Mononuclear cell (primary cell): ENCODE data around the gene CDH4. TPM values are rescaled to one million over a fixed set of nuclear protein-coding genes. Genes with fewer than 3 reads are reported as not detected.

Experiments
- H3K27me3 ChIP-seq: 2 replicates; pipeline ENCODE4 v1.6.0; 2011; ENCODE audit warnings: low read length, control low read depth; ENCODE audit not compliant: insufficient read depth
- H3K4me1 ChIP-seq: 2 replicates; pipeline ENCODE4 v1.5.1; 2011; ENCODE audit warnings: mild to moderate bottlenecking, low read length, control low read depth; ENCODE audit not compliant: insufficient read depth
- H3K4me3 ChIP-seq: 2 replicates; pipeline ENCODE4 v1.5.1; 2011; ENCODE audit warnings: mild to moderate bottlenecking, low read length, moderate library complexity
- H3K9me3 ChIP-seq: 2 replicates; pipeline ENCODE4 v1.5.1; 2011; ENCODE audit warnings: low read depth, mild to moderate bottlenecking, control low read depth, low read length
- total RNA-seq: library from RNA; depleted of rRNA; stranded (reverse); fragments of >200 nt; gene quantifications from one replicate; pipeline ENCODE4 v1.2.3, GENCODE V29; 2012

The CDH4 gene
- total RNA-seq, 1 donor = under 0.01 TPM

DNA sequence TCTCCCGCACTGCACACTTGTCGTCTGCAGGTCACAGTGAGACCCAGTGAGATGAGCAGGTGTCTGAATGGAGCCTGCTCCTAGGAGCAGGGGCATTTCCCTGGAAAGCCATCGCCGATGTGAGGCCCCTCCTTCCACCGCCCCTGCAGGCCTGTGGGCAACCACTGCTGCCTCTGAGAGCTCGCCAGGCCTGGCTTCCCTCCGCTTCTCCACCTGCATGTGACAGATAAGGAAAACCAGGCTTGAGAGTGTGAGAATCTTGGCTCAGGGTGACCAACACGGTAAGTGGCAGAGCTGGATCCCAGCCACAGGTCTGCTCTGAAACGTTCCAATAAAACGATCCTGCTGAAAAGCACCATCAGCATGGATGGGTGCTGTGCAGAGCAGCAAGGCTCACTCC is 332.8 kb downstream of the CDH4 start:
- H3K4me1 ChIP-seq = no peaks in the 10 kb centered on the region
- H3K4me3 ChIP-seq = no peak overlapping the region
- H3K9me3 ChIP-seq = no peaks in the 10 kb centered on the region
- H3K27me3 ChIP-seq = no peaks in the 10 kb centered on the region

DNA sequence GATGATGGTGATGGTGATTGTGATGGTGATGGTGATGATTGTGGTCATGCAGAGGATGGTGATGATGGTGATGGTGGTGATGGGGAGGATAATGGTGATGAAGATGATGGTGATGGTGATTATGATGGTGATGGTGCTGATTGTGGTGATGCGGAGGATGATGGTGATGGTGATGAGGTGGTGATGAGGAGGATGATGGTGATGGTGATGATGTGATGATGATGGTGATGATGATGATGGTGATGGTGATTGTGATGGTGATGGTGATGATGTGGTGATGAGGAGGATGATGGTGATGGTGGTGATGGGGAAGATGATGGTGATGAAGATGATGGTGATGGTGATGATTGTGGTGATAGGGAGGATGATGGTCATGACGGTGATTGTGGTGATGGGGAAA is 333.7 kb downstream of the CDH4 start:
- H3K4me3 ChIP-seq = no peak overlapping the region
- no peaks in the 10 kb centered on the region for H3K9me3 ChIP-seq
- no peaks in the 10 kb centered on the region for H3K4me1 ChIP-seq
- no peaks in the 10 kb centered on the region for H3K27me3 ChIP-seq

DNA sequence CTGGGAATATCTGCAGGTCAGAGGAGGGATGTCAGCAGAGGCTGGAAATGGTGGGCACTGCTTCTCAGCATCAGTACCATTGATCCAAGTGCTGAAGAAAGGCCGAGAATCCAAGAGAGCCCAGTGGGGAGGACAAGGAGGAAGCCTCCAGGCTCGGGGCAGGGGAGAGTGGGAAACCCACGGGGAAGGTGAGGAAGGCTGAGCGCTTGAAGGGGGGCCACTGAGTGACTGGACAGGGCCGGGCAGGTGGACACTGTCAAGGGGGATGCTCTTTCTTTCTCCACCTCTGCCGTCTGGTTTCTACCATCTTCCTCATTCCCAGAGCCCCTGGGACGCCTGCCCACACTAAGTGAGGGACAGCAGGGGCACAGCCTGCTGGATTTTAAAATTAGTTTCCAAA is 335.0 kb downstream of the CDH4 start:
- Histone ChIP-seq H3K4me3 (no peak overlapping the region), H3K9me3 (no peaks in the 10 kb centered on the region)

DNA sequence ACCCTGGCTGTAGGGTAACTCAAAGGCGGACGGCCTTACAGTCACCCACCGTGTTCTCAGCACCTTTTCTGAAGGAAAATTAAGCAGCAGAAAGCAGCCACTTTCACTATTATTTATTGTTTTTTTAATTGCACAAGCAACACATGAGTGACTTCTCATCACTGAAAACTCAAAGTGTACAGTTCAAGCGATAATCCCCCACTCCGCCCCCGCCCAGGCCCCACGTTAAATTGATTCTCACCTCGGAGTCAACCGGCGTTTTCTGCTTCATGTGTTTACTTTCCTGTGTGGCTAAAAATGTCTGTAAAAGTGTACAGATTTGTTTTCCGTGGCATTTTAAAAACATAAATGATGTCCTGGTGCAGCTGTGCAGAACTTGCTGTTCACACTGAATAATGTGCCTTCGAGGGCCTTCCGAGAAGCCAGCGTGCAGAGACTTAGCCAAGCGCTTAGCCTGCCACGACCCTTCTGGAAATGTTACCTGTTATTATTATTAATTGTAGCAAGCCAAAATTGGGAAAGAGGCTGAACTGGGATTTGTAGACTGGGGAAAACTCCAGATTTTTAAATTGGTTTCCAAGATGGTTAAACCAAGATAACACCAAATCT is 335.7 kb downstream of the CDH4 start:
- Histone ChIP-seq H3K9me3 (no peaks in the 10 kb centered on the region), H3K4me1 (no peaks in the 10 kb centered on the region), H3K27me3 (no peaks in the 10 kb centered on the region), H3K4me3 (no peak overlapping the region)

More for the DNA sequence above, 335.0 kb downstream of the CDH4 start:
- Histone ChIP-seq H3K4me1 (no peaks in the 10 kb centered on the region), H3K27me3 (no peaks in the 10 kb centered on the region)

DNA sequence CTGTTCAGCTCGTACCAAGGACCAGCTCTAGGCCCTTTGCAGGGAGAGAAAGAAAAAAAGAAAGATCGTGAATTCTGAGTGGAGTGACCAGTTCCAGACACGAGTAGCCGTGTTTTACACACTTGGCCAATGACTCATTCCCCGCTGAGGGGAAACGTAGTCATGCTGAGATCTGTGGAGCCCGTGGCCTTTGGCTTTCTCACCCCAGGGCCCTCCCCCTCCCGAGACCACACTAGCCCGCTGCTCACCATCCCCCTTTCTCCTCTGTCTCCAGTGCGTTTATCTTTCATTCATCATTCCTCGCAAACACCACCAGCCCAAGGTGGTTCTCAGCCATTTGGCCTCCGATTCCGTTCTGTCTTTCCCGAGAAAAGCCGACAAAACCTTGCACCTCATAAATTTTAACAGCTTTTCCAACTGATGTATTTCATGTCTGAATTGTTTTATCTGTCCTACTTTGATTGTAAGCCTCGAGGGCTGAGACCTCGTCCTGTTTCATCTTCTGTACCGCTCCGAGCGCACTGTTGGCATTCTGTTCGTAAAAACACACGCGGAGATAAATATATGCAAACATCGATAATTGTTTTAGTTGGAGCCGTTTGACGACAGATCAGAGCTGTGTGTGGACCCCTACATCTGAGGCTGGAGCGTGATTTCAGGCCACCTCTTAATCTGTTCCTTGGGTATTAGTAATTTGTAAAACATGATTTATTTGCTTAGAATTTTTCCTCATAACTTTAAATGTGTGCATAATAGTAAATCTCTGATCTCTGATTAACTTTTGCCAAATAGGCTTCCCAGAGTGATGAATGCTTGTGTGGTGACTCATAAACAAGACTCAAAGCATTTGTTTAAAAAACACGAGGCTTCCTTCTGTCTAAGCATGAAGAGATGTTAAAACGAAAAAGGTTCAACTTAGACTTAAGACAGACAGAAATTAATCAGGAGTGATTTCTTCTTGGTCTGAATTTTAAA is 336.6 kb downstream of the CDH4 start:
- H3K4me1 ChIP-seq = no peaks in the 10 kb centered on the region
- no peaks in the 10 kb centered on the region for H3K9me3 ChIP-seq
- no peak overlapping the region for H3K4me3 ChIP-seq
- no peaks in the 10 kb centered on the region for H3K27me3 ChIP-seq

DNA sequence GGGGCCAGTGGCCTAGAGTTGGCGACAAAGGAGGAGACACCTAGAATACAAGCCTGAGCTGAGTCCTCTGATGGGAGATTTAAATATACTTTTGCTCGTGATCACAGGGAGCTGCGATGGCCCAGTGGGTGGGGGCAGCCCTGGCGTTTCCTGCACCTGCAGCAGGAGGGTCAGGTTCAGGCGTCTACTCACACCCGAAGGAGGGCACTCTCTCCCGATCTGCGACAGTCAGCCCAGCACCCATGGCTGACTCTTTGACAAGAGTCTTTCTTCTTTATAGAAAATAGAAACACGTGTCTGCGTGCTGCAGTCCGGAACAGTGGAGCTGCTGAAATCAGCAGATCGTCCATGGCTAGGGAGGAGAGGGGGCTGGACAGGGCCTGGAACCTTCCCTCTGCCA is 338.2 kb downstream of the CDH4 start:
- Histone ChIP-seq H3K4me1 (no peaks in the 10 kb centered on the region), H3K9me3 (no peaks in the 10 kb centered on the region), H3K27me3 (no peaks in the 10 kb centered on the region), H3K4me3 (no peak overlapping the region)

DNA sequence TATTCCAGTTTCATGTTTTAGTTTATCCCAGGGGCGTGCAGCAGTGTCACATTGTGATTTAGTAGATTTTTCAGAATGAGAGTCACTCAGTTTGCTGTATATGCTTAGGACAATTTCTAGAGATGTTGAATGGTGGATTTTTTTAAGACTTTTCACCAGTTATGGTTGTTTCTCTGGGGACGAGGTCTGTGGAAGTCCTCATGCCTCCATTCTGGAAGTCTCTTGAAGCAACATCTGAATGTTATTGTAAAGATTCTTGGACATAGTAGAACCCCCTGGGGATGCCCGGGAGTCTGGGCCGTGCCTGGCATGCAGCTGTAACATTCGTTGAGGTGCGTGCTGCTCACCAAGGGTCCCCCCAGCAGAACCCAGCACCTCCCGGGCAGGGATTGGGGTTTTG is 341.5 kb downstream of the CDH4 start:
- H3K4me3 ChIP-seq = no peak overlapping the region
- no peaks in the 10 kb centered on the region for H3K4me1 ChIP-seq
- no peaks in the 10 kb centered on the region for H3K9me3 ChIP-seq
- no peaks in the 10 kb centered on the region for H3K27me3 ChIP-seq

DNA sequence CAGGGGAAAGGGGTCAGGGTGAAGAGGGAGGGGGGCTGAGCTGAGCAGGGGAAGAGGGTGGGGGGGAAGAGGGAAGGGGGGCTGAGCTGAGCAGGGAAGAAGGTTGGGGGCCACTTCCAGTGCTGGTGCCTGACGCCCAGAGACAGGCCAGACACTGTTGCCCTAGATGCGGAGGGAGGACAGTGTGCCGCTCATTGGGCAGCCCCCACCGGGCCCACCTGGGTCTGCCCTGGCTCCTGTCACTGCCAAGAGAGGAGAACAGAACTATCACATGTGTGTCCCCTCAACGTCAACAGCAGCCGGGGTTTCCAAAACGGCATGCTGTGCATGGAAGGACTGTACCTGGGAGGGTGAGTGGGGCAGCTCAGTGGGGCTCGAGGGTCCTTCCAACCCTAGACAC is 342.1 kb downstream of the CDH4 start:
- Histone ChIP-seq H3K27me3 (no peaks in the 10 kb centered on the region), H3K4me1 (no peaks in the 10 kb centered on the region), H3K9me3 (no peaks in the 10 kb centered on the region), H3K4me3 (no peak overlapping the region)

DNA sequence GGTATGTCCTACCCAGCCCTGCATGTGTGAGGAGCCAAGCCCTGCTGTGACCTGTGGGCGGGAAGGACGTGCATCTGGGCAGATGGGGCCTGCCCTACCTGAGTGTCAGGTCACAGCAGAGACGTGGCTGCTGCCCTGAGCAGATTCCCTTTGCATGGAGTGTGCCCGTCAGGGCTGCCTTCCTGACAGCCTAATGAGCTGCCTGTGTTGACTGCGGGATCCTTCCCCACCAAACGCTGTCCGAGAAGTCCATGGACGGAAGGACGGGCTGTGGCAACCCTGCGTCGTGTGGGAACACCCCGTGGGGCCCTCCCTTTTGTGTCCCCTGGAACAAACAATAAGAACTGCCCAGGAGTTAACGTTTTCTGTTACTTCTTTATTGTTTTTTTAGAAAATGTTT is 343.2 kb downstream of the CDH4 start:
- H3K4me3 ChIP-seq = no peak overlapping the region
- H3K9me3 ChIP-seq = no peaks in the 10 kb centered on the region
- no peaks in the 10 kb centered on the region for H3K27me3 ChIP-seq
- H3K4me1 ChIP-seq = no peaks in the 10 kb centered on the region

DNA sequence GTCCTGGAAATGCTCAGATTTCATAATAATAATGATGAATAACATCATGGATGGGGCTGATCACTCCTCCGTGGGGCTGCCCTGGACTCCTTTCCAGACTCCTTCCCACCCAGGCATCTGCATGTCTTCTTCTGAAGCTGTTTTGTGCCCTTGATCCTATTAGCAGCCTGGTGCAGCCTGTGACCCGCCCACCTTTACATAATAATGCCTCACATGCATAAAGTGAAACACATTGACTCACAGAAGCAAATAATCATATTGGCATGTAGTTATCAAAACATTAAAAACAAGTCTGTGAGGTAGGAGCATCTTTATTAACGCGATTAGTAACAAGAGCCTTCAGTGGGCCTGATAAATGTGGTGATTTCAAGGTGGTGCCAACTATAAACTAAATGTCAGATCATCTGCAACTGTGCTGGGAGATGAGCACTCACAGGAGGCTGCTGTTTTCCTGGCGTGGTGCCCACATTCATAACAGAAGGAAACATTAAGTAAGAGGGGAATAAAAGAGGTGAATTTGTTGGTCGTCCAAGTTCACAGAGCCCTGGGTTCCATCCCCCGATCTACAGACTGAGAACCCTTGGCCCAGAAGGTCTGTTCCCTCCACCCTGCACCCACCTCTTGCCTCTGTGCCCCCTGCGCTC is 344.7 kb downstream of the CDH4 start:
- Histone ChIP-seq H3K4me1 (no peaks in the 10 kb centered on the region), H3K9me3 (no peaks in the 10 kb centered on the region), H3K27me3 (no peaks in the 10 kb centered on the region), H3K4me3 (no peak overlapping the region)

DNA sequence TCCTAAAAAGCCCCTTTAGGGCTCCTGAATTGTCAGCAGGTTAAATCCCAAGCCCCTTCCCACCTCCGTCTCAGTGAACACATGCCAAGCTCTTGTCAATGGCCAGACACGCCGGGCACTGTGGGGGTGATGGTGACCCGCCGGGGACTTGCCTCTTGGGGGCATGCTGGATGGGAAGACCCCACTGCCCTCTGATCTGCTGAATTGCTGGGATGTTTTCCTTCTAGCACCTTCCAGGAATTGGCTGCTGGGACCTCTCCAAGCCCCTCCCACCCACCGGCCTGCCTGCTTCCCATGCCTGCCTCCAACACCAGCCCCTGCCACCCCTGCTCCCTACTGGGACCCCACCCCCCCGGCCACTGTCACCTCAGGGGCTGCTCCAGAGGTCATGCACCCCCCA is 345.9 kb downstream of the CDH4 start:
- H3K9me3 ChIP-seq = no peaks in the 10 kb centered on the region
- H3K27me3 ChIP-seq = no peaks in the 10 kb centered on the region
- H3K4me1 ChIP-seq = no peaks in the 10 kb centered on the region
- no peak overlapping the region for H3K4me3 ChIP-seq

DNA sequence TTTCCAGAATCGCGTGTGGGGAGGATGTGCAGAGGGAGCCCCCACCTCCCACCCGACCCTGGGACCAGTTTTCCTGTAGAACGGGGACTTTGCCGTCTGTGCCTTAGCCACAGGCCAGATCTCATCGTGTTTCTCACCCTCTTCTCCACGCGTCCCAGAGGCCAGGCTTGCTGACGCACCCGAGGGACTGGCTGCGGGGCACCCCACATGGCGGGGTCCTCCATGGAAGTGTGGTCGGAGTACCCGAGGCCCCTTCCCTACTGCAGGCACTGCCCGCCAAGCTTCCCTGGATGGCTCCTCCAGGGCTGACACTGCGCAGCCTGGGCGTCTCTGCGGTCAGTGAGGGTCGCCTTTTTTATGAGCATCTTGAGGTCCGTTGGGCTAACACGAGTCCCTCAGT is 346.5 kb downstream of the CDH4 start:
- Histone ChIP-seq H3K4me3 (no peak overlapping the region), H3K4me1 (no peaks in the 10 kb centered on the region), H3K27me3 (no peaks in the 10 kb centered on the region), H3K9me3 (no peaks in the 10 kb centered on the region)

DNA sequence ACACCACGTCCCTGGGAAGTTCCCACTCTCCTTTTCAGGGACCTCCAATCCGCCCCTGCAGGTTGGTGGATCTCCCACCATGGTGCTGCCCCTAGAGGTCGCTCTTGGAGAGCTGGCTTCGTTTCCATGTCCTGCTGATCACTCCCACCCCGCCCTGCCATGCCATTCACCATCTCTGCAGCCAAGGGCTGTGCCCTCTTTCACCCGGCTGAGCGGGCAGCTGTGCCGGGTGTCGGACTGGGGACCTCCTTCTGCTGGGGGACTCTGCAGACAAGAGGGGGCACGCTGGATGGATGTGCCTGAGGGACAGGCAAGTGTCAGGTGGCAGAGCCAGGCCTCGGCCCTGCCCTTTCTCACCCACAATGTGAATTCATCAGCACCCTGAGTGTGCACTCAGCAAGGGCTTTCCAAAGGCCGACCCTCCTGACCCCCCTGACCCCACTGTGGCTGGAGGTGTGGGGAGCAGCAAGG is 347.0 kb downstream of the CDH4 start:
- H3K4me3 ChIP-seq = no peak overlapping the region
- no peaks in the 10 kb centered on the region for H3K9me3 ChIP-seq
- H3K4me1 ChIP-seq = no peaks in the 10 kb centered on the region
- H3K27me3 ChIP-seq = no peaks in the 10 kb centered on the region

DNA sequence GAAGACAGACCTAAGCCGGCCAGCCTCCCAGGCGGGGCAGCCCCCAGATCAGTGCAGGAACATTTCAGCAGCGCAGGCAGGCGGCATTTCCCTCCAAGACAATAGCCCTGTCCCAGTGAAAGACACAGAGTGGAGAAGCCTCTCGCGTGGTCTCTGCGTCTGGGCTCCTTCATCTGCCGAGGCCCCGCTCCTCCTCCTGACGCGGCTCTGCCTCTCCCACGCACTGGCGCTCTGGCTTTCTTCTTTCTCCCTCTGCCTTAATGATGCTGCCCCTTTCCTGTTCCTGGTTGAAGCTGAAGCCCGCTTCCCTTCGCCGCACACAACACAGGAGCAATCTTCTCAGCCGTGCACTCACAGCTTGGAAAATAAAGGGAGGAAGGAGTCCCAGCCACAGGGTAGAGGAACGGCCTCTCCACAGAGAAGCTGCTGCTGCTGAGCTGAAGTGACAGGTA is 347.5 kb downstream of the CDH4 start:
- Histone ChIP-seq H3K27me3 (no peaks in the 10 kb centered on the region), H3K4me3 (no peak overlapping the region), H3K9me3 (no peaks in the 10 kb centered on the region), H3K4me1 (no peaks in the 10 kb centered on the region)

DNA sequence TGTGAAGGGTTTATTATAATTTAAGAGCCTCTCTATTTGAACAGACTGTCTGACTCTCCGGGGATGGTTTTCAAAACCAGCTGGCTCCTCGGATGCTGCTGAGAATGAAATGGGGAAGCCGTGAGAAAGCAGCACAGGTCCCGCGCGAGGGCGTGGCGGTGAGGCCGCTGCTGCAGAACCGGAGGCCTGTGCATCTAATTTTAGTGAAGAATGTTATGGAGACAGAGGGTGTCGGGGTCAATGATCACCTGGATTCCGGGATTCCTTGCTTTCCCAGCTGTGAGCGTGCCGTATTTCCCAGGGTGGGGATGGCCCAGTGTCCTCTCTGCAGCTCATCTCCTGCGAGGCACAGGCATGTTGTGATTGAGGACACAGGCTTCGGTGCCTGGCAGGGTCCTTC is 348.0 kb downstream of the CDH4 start:
- Histone ChIP-seq H3K4me1 (no peaks in the 10 kb centered on the region), H3K27me3 (no peaks in the 10 kb centered on the region), H3K4me3 (no peak overlapping the region), H3K9me3 (no peaks in the 10 kb centered on the region)
